WTC11 (cell line): ENCODE data around the gene MACROD2.

Experiments
- NR1H2 ChIP-seq: sonication (generic); formaldehyde crosslinking; IDR thresholded peaks from 2 replicates; pipeline ENCODE4 v1.9.0; 2021; ENCODE audit warnings: mild to moderate bottlenecking, moderate library complexity, missing genetic modification reagents
- ZNF121 ChIP-seq: sonication (generic); formaldehyde crosslinking; IDR thresholded peaks from 2 replicates; pipeline ENCODE4 v1.8.0; 2023; ENCODE audit warnings: missing genetic modification reagents

DNA sequence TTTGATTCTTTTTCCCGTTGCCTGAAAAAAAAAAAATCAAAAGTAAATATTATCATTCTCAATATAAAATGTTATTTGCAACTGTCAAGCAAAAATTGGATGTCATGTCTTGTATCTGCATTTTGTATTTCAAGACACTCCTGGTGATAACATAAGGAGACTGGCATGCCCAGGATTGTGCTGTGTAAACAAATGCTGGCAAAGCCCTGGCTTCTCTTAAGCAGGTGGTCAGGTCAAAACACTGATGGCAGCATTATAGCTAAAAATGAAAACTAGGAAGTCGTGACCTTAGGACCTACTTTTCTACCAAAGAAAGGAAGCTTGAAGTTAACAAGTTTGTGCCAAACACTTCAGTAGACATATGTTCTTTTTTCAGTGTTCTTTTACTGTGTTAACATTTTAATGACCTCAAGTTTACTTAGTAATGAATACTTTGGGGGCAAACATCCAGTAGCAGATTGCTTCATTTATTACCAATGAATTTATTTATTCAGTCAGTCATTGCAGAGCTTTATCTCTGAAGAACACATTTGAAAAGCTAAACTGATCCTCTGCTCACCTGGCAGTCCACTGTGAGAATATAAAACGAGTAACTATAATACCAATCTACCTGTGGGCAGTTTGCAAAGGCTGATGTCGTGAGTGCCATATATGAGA, 585.2 kb downstream of the MACROD2 start:
- TF ChIP-seq NR1H2 (CRISPR knock-in tag) (no peak), ZNF121 (CRISPR knock-in tag) (no peak)
